ENCODE results near the gene PCDHGA1.

PCDHGA1 gene

DNA sequence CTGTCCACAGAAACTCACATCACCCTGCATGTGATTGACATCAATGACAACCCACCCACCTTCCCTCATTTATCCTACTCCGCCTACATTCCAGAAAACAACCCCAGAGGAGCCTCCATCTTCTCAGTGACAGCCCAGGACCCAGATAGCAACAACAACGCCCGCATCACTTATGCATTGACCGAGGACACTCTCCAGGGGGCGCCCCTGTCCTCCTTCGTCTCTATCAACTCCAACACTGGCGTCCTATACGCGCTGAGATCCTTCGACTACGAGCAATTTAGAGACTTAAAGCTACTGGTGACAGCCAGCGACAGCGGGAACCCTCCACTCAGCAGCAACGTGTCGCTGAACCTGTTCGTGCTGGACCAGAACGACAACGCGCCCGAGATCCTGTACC is 15.0 kb downstream of the PCDHGA1 start:
- in situ Hi-C loops (cut with HindIII; ENCODE audit: low sequenced_read_pairs) = loop anchor here (25.0 kb wide), 1 partner anchor 167 kb away; no protein-coding TSS in a partner anchor

DNA sequence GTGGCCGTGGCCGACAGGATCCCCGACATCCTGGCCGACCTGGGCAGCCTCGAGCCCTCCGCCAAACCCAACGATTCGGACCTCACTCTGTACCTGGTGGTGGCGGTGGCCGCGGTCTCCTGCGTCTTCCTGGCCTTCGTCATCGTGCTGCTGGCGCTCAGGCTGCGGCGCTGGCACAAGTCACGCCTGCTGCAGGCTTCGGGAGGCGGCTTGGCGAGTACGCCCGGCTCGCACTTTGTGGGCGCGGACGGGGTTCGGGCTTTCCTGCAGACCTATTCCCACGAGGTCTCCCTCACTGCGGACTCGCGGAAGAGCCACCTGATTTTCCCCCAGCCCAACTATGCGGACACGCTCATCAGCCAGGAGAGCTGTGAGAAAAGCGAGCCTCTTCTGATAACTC is 15.7 kb downstream of the PCDHGA1 start:
- in situ Hi-C loops (cut with HindIII; ENCODE audit: low sequenced_read_pairs) = loop anchor here (25.0 kb wide), 1 partner anchor 166 kb away; no protein-coding TSS in a partner anchor

DNA sequence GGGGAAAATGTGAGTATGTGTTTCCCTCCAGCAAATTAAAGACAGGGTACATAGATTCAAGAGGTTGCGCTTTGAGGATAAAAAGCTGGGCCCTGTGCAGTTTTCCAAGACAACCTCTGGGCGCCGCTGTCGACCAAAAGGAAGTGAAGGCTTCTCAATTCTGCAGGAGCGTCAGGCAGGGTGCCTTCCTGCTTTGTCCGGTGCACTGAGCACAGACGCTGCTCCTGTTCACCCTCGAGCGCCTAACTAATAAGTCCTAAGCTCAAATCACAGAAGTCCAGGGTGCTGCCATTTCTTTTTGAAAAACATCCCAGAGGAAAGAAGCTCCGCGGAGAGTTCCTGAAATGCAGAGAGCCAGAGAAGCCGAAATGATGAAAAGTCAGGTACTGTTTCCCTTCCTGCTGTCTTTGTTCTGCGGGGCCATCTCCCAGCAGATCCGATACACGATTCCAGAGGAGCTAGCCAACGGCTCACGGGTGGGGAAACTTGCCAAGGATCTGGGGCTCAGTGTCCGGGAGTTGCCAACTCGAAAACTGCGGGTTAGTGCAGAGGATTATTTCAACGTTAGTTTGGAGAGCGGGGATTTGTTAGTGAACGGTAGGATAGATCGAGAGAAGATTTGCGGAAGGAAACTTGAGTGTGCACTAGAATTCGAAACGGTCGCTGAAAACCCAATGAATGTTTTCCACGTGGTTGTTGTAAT is 19.8 kb downstream of the PCDHGA1 start, which contains the start of gene PCDHGB1:
Gene PCDHGB1, plus strand, starts transcription at position 183 of the 703 bp plus-strand sequence. Its CDS starts 162 bp downstream, at position 345.
- in situ Hi-C loops (cut with HindIII; ENCODE audit: low sequenced_read_pairs) = loop anchor here (25.0 kb wide), 1 partner anchor 162 kb away; no protein-coding TSS in a partner anchor

DNA sequence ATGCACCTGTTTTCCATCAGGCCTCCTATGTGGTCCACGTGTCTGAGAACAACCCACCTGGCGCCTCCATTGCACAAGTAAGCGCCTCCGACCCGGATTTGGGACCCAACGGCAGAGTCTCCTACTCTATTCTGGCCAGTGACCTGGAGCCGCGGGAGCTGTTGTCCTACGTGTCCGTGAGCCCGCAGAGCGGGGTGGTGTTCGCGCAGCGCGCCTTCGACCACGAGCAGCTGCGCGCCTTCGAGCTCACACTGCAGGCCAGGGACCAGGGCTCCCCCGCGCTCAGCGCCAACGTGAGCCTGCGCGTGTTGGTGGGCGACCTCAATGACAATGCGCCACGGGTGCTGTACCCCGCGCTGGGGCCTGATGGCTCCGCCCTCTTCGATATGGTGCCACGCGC is 21.3 kb downstream of the PCDHGA1 start:
- in situ Hi-C loops (cut with HindIII; ENCODE audit: low sequenced_read_pairs) = no loop called here

DNA sequence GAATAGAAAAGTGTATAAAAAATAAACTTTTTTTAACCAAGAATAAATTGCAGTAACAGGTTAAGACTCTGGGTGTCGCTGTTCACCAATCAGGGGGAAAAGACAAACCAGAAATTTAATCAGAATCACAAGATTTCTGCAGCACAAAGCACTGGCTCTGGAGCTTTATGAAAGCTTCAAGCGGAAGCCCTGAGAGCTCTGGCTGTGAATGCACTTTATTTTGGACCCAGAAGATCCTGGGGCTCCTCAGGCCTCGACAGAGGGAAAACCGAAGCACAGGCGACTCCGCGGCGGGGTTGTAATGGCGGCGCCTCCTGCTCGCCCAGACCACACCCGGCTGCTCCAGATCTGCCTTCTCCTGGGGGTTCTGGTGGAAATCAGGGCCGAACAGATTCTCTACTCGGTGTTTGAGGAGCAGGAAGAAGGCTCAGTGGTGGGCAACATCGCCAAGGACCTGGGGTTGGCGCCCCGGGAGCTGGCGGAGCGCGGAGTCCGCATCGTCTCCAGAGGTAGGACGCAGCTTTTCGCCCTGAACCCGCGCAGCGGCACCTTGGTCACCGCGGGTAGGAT is 24.7 kb downstream of the PCDHGA1 start, which contains the start of gene PCDHGA4:
Gene PCDHGA4, plus strand, starts transcription at position 122 of the 570 bp plus-strand sequence. Its CDS starts 87 bp downstream, at position 209.
- in situ Hi-C loops (cut with HindIII; ENCODE audit: low sequenced_read_pairs) = no loop called here

DNA sequence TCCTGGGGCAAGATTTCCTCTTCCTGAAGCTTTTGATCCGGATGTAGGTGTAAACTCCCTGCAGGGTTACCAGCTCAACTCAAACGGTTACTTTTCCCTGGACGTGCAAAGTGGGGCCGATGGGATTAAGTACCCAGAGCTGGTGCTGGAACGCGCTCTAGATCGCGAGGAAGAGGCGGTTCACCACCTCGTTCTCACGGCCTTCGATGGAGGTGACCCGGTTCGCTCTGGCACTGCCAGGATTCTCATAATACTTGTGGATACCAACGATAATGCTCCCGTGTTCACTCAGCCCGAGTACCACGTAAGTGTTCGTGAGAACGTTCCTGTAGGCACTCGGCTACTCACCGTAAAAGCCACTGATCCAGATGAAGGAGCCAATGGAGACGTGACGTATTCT is 25.3 kb downstream of the PCDHGA1 start:
- in situ Hi-C loops (cut with HindIII; ENCODE audit: low sequenced_read_pairs) = no loop called here

DNA sequence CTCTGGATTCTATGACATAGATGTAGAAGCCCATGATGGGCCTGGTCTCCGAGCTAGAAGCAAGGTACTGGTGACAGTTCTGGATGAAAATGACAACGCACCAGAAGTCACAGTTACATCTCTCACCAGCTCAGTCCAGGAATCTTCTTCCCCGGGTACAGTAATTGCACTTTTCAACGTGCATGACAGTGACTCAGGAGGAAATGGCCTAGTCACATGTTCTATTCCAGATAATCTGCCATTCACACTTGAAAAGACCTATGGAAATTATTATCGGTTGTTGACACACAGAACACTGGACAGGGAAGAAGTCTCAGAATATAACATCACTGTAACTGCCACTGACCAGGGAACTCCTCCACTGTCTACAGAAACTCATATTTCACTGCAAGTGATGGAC is 25.8 kb downstream of the PCDHGA1 start:
- in situ Hi-C loops (cut with HindIII; ENCODE audit: low sequenced_read_pairs) = no loop called here

DNA sequence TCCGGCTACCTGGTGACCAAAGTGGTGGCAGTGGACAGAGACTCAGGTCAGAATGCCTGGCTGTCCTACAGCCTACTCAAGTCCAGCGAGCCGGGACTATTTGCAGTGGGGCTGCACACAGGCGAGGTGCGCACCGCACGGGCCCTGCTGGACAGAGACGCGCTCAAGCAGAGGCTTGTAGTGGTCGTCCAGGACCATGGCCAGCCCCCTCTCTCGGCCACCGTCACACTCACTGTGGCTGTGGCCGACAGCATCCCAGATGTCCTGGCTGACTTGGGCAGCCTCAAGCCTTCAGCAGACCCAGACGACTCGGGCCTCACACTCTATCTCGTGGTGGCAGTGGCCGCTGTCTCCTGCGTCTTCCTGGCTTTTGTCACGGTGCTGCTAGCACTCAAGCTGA is 26.6 kb downstream of the PCDHGA1 start:
- in situ Hi-C loops (cut with HindIII; ENCODE audit: low sequenced_read_pairs) = no loop called here

DNA sequence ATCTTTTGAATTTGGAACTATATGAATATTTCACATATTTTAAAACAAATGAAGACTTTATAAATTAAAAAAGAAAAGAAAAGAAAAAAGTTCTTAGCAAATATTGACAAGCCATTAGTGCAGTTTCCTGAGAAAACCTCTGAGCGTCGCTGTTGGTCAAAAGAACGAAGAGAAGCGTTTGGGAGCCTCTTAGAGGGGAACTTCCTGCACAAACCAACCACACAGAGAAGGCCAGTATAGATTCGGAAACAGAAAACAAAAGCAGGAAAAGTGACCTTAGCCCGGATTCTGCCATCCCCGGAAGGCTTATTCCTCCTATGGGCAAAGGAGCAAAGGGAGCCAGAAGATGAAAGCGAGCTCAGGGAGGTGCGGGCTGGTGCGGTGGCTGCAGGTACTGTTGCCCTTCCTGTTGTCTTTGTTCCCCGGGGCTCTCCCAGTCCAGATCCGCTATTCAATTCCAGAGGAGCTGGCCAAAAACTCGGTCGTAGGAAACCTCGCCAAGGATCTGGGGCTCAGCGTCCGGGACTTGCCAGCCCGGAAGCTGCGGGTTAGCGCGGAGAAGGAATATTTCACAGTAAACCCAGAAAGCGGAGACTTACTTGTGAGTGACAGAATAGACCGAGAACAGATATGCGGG is 29.6 kb downstream of the PCDHGA1 start, which contains the start of gene PCDHGB2:
Gene PCDHGB2, plus strand, starts transcription at position 205 of the 637 bp plus-strand sequence. Its CDS starts 142 bp downstream, at position 347.
- in situ Hi-C loops (cut with HindIII; ENCODE audit: low sequenced_read_pairs) = no loop called here

DNA sequence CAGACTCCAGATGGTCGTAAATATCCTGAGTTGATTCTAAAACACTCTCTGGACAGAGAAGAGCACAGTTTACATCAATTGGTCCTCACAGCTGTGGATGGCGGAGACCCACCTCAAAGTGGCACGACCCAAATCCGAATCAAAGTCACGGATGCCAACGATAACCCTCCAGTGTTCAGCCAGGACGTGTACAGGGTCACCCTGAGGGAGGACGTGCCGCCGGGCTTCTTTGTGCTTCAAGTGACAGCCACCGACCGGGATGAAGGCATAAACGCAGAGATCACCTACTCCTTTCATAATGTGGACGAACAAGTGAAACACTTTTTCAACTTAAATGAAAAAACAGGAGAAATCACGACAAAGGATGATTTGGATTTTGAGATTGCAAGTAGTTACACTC is 30.4 kb downstream of the PCDHGA1 start:
- in situ Hi-C loops (cut with HindIII; ENCODE audit: low sequenced_read_pairs) = no loop called here

DNA sequence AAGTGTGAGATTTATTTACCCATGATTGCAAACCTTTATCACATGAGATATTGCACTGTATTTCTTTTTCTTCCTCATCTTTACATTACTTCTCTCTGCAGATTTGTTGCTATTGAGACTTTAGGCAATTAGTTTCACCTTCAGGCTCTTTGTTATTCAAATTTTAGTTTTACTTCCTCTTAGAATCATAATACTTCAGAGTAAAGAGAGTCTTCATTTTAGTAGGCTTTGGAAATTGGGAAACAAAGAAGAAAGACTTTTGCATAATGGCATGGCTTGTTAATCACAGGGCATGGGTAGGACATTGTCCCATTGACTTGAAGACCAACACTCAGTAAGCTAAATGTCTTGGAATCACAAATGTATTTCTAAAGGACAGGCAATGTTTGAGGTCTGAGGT is 32.4 kb downstream of the PCDHGA1 start:
- in situ Hi-C loops (cut with HindIII; ENCODE audit: low sequenced_read_pairs) = no loop called here

DNA sequence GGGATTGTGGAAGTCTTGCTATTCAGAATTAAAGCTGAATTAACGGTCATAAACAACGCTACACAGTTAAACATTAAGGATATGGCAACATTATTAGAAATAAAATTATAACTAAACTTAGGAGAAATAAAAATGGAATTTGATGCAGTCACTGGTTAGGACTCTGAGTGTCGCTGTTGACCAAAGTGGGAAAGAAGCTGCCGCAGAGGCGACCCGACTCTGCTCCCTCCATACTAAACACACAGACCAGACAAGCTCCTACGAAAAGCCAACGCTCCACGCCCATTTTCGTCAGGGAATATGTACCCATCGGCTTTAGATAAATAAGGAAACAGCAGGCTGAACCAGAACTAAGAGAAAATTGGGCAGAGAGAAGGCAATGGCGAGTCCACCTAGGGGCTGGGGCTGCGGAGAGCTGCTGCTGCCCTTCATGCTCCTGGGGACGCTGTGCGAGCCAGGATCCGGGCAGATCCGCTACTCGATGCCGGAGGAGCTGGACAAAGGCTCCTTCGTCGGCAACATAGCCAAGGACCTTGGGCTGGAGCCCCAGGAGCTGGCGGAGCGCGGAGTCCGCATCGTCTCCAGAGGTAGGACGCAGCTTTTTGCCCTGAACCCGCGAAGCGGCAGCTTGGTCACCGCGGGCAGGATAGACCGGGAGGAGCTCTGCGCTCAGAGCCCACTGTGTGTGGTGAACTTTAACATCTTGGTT is 33.8 kb downstream of the PCDHGA1 start, which contains the start of gene PCDHGA5:
Gene PCDHGA5, plus strand, starts transcription at position 211 of the 709 bp plus-strand sequence. Its CDS starts 169 bp downstream, at position 380.
- in situ Hi-C loops (cut with HindIII; ENCODE audit: low sequenced_read_pairs) = no loop called here

DNA sequence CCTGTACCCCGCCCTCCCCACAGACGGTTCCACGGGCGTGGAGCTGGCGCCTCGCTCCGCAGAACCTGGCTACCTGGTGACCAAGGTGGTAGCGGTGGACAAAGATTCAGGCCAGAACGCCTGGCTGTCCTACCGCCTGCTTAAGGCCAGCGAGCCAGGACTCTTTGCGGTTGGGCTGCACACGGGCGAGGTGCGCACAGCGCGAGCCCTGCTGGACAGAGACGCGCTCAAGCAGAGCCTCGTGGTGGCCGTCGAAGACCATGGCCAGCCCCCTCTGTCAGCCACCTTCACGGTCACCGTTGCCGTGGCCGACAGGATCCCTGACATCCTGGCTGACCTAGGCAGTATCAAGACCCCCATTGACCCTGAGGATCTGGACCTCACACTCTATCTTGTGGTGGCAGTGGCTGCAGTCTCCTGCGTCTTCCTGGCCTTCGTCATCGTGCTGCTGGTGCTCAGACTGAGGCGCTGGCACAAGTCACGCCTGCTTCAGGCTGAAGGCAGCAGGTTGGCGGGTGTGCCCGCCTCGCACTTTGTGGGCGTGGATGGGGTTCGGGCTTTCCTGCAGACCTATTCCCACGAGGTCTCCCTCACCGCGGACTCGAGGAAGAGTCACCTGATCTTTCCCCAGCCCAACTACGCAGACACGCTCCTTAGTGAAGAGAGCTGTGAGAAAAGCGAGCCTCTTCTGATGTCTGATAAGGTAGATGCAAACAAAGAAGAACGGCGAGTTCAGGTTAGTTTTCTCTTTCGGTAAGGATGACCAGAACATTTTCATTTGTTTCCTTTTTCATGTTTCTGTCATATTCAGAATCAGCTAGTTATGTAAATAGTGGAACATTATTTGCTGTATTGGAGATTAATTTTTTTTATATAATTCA is 35.9 kb downstream of the PCDHGA1 start:
- in situ Hi-C loops (cut with HindIII; ENCODE audit: low sequenced_read_pairs) = no loop called here

DNA sequence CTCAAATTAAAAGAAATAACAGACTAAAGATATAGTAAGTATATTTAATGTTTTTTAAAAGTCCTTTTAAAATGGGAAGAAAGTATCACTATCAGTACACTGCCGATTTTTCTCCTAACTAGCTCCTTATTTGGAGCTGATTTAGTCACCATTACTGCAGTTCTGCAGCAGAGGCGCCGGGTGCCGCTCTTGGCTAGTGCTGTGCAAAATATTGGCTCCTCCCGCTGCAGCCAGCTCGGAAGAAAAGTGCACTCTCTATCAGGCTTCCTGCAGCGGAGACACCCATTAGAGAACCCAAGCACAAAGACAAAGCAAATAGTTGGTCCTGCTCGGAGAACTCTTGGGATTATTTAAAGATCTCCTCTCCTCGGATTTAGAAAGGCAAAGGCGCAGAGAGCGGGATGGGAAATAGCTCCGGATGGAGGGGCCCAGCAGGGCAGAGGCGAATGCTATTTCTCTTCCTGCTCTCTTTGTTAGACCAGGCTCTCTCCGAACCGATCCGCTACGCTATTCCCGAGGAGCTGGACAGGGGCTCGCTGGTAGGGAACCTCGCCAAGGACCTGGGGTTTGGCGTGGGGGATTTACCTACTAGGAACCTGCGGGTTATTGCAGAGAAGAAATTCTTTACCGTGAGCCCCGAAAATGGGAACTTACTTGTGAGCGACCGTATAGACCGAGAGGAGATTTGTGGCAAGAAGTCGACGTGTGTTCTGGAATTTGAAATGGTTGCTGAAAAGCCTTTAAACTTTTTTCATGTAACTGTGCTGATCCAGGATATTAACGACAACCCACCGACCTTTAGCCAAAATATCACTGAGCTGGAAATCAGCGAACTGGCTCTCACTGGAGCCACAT is 39.9 kb downstream of the PCDHGA1 start, which contains the start of gene PCDHGB3:
Gene PCDHGB3, plus strand, starts transcription at position 249 of the 855 bp plus-strand sequence. Its CDS starts 153 bp downstream, at position 402.
- in situ Hi-C loops (cut with HindIII; ENCODE audit: low sequenced_read_pairs) = no loop called here

DNA sequence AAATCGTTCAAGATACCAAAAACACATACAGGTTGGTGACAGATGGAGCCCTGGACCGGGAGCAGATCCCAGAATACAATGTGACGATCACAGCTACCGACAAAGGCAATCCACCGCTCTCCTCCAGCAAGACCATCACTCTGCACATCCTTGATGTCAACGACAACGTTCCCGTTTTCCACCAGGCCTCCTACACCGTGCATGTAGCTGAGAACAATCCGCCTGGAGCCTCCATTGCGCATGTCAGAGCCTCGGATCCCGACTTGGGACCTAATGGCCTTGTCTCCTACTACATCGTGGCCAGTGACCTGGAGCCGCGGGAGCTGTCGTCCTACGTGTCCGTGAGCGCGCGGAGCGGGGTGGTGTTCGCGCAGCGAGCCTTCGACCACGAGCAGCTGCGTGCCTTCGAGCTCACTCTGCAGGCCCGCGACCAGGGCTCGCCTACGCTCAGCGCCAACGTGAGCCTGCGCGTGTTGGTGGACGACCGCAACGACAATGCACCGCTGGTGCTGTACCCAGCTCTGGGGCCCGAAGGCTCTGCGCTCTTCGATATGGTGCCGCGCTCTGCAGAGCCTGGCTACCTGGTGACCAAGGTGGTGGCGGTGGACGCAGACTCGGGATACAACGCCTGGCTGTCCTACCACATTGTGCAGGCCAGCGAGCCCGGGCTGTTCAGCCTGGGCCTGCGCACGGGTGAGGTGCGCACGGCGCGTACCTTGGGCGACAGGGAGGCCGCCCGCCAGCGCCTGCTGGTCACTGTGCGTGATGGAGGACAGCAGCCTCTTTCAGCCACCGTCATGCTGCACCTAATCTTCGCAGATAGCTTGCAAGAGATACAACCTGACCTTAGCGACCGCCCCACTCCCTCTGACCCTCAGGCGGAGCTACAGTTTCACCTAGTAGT is 41.5 kb downstream of the PCDHGA1 start:
- in situ Hi-C loops (cut with HindIII; ENCODE audit: low sequenced_read_pairs) = no loop called here

DNA sequence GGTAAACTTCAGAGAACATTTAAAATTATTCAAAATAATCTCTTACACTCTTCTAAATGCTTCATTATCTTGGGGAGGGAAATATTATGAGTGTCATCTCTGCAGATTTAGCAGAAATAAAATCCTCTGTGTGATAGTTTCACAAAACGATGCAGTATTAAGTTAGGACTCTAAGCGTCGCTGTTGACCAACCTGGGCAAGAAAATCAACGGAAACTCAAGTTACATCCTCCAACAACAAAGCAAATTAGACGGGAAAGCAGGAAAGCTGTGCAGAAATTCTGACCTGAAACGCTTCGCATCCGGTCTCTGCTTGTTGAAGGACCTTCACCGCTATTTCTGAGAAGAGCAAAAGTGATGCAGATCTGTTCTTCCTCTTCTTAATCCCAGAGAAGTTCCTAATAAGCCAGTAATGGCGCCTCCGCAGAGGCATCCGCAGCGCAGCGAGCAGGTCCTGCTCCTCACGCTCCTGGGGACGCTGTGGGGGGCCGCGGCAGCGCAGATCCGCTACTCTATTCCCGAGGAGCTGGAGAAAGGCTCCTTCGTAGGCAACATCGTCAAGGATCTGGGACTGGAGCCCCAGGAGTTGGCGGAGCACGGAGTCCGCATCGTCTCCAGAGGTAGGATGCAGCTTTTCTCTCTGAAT is 43.5 kb downstream of the PCDHGA1 start, which contains the start of gene PCDHGA6:
Gene PCDHGA6, plus strand, starts transcription at position 219 of the 645 bp plus-strand sequence. Its CDS starts 193 bp downstream, at position 412.
- in situ Hi-C loops (cut with HindIII; ENCODE audit: low sequenced_read_pairs) = no loop called here

DNA sequence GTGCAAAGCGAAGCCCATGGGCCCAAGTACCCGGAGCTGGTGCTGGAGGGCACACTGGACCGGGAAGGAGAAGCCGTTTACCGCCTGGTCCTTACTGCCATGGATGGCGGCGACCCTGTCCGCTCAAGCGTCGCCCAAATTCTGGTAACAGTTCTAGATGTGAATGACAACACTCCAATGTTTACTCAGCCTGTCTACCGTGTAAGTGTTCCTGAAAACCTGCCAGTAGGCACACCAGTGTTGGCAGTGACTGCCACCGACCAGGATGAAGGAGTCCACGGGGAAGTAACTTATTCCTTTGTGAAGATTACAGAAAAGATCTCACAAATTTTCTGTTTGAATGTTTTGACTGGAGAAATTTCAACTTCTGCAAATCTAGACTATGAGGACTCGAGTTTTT is 44.3 kb downstream of the PCDHGA1 start:
- in situ Hi-C loops (cut with HindIII; ENCODE audit: low sequenced_read_pairs) = no loop called here

All from DLD1 (cell line).